Mesendoderm (in vitro differentiated cells): ENCODE data around the gene HESX1.

ENCODE experiments used
- DNase-seq: peaks from one replicate; pipeline ENCODE4 v3.0.0; 2013
- H2AK5ac ChIP-seq: 2 replicates; pipeline ENCODE4 v1.6.1; 2013; ENCODE audit warnings: low read length, inconsistent platforms
- H2BK120ac ChIP-seq: 2 replicates; pipeline ENCODE4 v1.6.1; 2013; ENCODE audit warnings: low read depth, mild to moderate bottlenecking, low read length, moderate library complexity, mixed read lengths
- H2BK15ac ChIP-seq: replicated peaks from 2 replicates; pipeline ENCODE4 v1.6.1; 2013; ENCODE audit warnings: low read depth, mild to moderate bottlenecking, moderate library complexity
- H2BK5ac ChIP-seq: 2 replicates; pipeline ENCODE4 v1.6.1; 2013; ENCODE audit warnings: low read length, inconsistent platforms
- H3K18ac ChIP-seq: 2 replicates; pipeline ENCODE4 v1.6.1; 2013; ENCODE audit warnings: mild to moderate bottlenecking, low read length, mixed read lengths
- H3K23ac ChIP-seq: one replicate; pipeline ENCODE4 v1.6.1; 2013; ENCODE audit warnings: low read length
- H3K27ac ChIP-seq: 2 replicates; pipeline ENCODE4 v1.5.1; 2013; ENCODE audit warnings: low read depth, mild to moderate bottlenecking, inconsistent platforms, low read length, moderate library complexity
- H3K27me3 ChIP-seq: 2 replicates; pipeline ENCODE4 v1.6.1; 2013; ENCODE audit warnings: low read length, control low read depth, mild to moderate bottlenecking, inconsistent platforms; ENCODE audit not compliant: insufficient read depth, poor library complexity
- H3K36me3 ChIP-seq: 2 replicates; pipeline ENCODE4 v1.6.1; 2013; ENCODE audit warnings: low read length, inconsistent platforms; ENCODE audit not compliant: control insufficient read depth, insufficient read depth
- H3K4ac ChIP-seq: one replicate; pipeline ENCODE4 v1.6.1; 2013; ENCODE audit warnings: low read depth, mild to moderate bottlenecking, low read length, moderate library complexity
- H3K4me1 ChIP-seq: 2 replicates; pipeline ENCODE4 v1.6.1; 2013; ENCODE audit warnings: low read depth, low read length, inconsistent platforms; ENCODE audit not compliant: control insufficient read depth
- H3K4me2 ChIP-seq: 2 replicates; pipeline ENCODE4 v1.6.1; 2013; ENCODE audit warnings: low read length
- H3K4me3 ChIP-seq: 2 replicates; pipeline ENCODE4 v1.5.1; 2013; ENCODE audit warnings: mild to moderate bottlenecking, low read length
- H3K56ac ChIP-seq: one replicate; pipeline ENCODE4 v1.6.1; 2013; ENCODE audit warnings: low read length
- H3K79me1 ChIP-seq: 2 replicates; pipeline ENCODE4 v1.6.1; 2013; ENCODE audit warnings: low read length, inconsistent platforms
- H3K79me2 ChIP-seq: 2 replicates; pipeline ENCODE4 v1.6.1; 2013; ENCODE audit warnings: mild to moderate bottlenecking, low read length; ENCODE audit not compliant: control insufficient read depth, insufficient read depth
- H3K9ac ChIP-seq: 2 replicates; pipeline ENCODE4 v1.6.1; 2013; ENCODE audit warnings: low read length, inconsistent platforms
- H4K5ac ChIP-seq: one replicate; pipeline ENCODE4 v1.6.1; 2013; ENCODE audit warnings: low read length
- H4K8ac ChIP-seq: one replicate; pipeline ENCODE4 v1.6.1; 2013; ENCODE audit warnings: low read depth, mild to moderate bottlenecking, control low read depth, low read length, moderate library complexity
- WGBS: extraction: QIAGEN DNeasy Blood & Tissue Kit; methylation state at CpG from one replicate; pipeline ENCODE4 v1.1.7; 2013; ENCODE audit warnings: low lambda C conversion rate, missing lambda C conversion rate; ENCODE audit not compliant: insufficient coverage; ENCODE audit errors: extremely low coverage; 5-methylcytosine and 5-hydroxymethylcytosine counted together

Gene HESX1

DNA sequence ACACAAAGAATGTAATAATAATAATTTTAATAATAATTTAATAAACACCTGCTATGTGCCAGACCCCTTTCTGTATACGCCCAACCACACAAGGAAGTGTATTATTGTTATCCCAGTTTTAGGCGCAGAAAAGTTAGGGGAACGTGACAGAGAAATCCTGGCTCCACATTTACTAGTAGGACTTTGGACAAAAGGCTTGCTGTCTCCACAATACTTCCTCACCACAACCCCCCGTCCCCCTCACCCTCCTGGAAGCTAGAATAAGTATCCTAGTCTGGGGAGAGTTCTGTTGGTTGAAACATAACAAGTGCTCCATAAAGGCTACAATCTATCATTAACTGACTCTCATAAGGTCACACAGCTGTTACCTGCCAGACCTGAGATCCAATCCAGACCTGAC lies 34.1 kb downstream of the HESX1 start:
- WGBS = no CpG with 5 or more reads among the region's 4 CpGs
- H3K4me3 ChIP-seq = no peak overlapping the region

GRCh38 chr3:57164657-57165573 lies 34.9 kb downstream of the HESX1 start, which contains the start of gene IL17RD:
IL17RD (minus strand) TSS chr3:57165353; CDS start chr3:57165286, 67 bp downstream.
- no peak within 1 kb of the TSS for H2BK15ac ChIP-seq
- peaks cover 42% of the 10 kb centered on the region for H3K4me1 ChIP-seq
- H2AK5ac ChIP-seq = peak within 1 kb of the TSS; percentile 0
- H3K27ac ChIP-seq = peak within 1 kb of the TSS; percentile 78
- H3K4me2 ChIP-seq = peak within 1 kb of the TSS; percentile 86
- WGBS = no CpG with 5 or more reads among the region's 98 CpGs
- H3K23ac ChIP-seq = peak within 1 kb of the TSS; percentile 83
- peaks cover 13% of the 10 kb centered on the region for H3K79me1 ChIP-seq
- H3K79me2 ChIP-seq = peaks cover 36% of the 10 kb centered on the region
- H3K4me3 ChIP-seq = peak within 1 kb of the TSS; percentile 70
- peak within 1 kb of the TSS; percentile 97 for H3K56ac ChIP-seq
- peak within 1 kb of the TSS; percentile 93 for H3K18ac ChIP-seq
- no peaks in the 10 kb centered on the region for H3K27me3 ChIP-seq
- DNase-seq = peak; percentile 88
- H4K5ac ChIP-seq = no peak within 1 kb of the TSS
- H3K4ac ChIP-seq = peak within 1 kb of the TSS; percentile 97
- peak within 1 kb of the TSS; percentile 82 for H2BK5ac ChIP-seq
- peak within 1 kb of the TSS; percentile 52 for H2BK120ac ChIP-seq
- H3K36me3 ChIP-seq = no peaks in the 10 kb centered on the region
- H4K8ac ChIP-seq = no peak within 1 kb of the TSS
- H3K9ac ChIP-seq = peak within 1 kb of the TSS; percentile 96

More for the DNA sequence above, 34.1 kb downstream of the HESX1 start:
- no peak overlapping the region for H4K5ac ChIP-seq
- no peak overlapping the region for H3K4me2 ChIP-seq
- H4K8ac ChIP-seq = no peak overlapping the region
- no peak overlapping the region for H3K9ac ChIP-seq
- H3K4me1 ChIP-seq = peaks cover 40% of the 10 kb centered on the region
- no peak overlapping the region for H3K18ac ChIP-seq
- H3K79me2 ChIP-seq = peaks cover 36% of the 10 kb centered on the region
- H2BK5ac ChIP-seq = no peak overlapping the region
- H3K36me3 ChIP-seq = no peaks in the 10 kb centered on the region
- no peak for DNase-seq
- H2BK15ac ChIP-seq = no peak overlapping the region
- H2AK5ac ChIP-seq = no peak overlapping the region
- no peaks in the 10 kb centered on the region for H3K27me3 ChIP-seq
- H2BK120ac ChIP-seq = no peak overlapping the region
- peaks cover 13% of the 10 kb centered on the region for H3K79me1 ChIP-seq
- H3K23ac ChIP-seq = no peak overlapping the region
- H3K4ac ChIP-seq = no peak overlapping the region
- no peak overlapping the region for H3K56ac ChIP-seq
- no peak overlapping the region for H3K27ac ChIP-seq

- Histone ChIP-seq H3K4me2 (peak overlapping the region; percentile 86), H4K5ac (no peak overlapping the region), H3K4me3 (peak overlapping the region; percentile 70), H3K79me2 (peaks cover 36% of the 10 kb centered on the region), H2AK5ac (no peak overlapping the region), H3K79me1 (peaks cover 13% of the 10 kb centered on the region), H3K4ac (peak overlapping the region; percentile 97), H3K23ac (peak overlapping the region; percentile 83), H2BK15ac (no peak overlapping the region), H3K9ac (peak overlapping the region; percentile 96), H4K8ac (no peak overlapping the region), H3K36me3 (no peaks in the 10 kb centered on the region), H2BK5ac (peak overlapping the region; percentile 21), H3K56ac (peak overlapping the region; percentile 97), H3K4me1 (peaks cover 45% of the 10 kb centered on the region), H3K27ac (peak overlapping the region; percentile 78), H3K27me3 (no peaks in the 10 kb centered on the region), H2BK120ac (peak overlapping the region; percentile 52), H3K18ac (peak overlapping the region; percentile 93)
- DNase-seq = peak; percentile 30
- no CpG with 5 or more reads among the region's 30 CpGs for WGBS
Measured at GRCh38 chr3:57164217-57164656, 35.5 kb downstream of the HESX1 start.

- Histone ChIP-seq H2BK120ac (peak overlapping the region; percentile 11), H3K9ac (peak overlapping the region; percentile 96), H4K8ac (no peak overlapping the region), H3K79me1 (peaks cover 13% of the 10 kb centered on the region), H3K18ac (peak overlapping the region; percentile 93), H3K4ac (no peak overlapping the region), H3K4me2 (peak overlapping the region; percentile 86), H3K36me3 (no peaks in the 10 kb centered on the region), H4K5ac (no peak overlapping the region), H3K27ac (peak overlapping the region; percentile 7), H3K56ac (peak overlapping the region; percentile 97), H2BK5ac (peak overlapping the region; percentile 21), H3K4me1 (peaks cover 42% of the 10 kb centered on the region), H3K4me3 (peak overlapping the region; percentile 70), H2BK15ac (no peak overlapping the region), H3K23ac (peak overlapping the region; percentile 32), H3K27me3 (no peaks in the 10 kb centered on the region), H2AK5ac (no peak overlapping the region), H3K79me2 (peaks cover 36% of the 10 kb centered on the region)
- no CpG with 5 or more reads among the region's 8 CpGs for WGBS
- DNase-seq = peak; percentile 41
Measured at GRCh38 chr3:57163751-57164150, 36.0 kb downstream of the HESX1 start.

DNA sequence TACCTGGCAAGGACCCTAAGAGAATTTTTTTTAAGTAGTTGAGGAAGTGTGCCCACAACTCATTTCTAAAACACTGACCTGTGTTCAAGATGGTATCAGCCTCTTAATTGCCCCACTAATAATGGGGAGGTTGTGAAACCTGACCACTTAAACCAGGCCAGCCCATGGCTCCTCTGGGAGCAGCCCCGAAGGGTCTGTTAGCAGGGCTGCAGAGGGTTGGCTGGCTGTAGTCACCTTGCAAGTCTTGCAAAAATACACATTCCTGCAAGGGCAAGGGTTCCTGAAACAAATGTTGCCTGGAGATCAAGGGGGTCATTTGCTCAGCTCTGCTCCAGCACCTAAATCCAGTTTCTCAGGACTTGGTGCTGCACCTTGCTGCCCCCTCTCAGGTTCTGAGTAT lies 37.9 kb downstream of the HESX1 start:
- H3K18ac ChIP-seq = peak overlapping the region; percentile 77
- H3K27ac ChIP-seq = peak overlapping the region; percentile 7
- H3K4me2 ChIP-seq = peak overlapping the region; percentile 60
- peak; percentile 39 for DNase-seq
- no peak overlapping the region for H2BK5ac ChIP-seq
- H3K36me3 ChIP-seq = no peaks in the 10 kb centered on the region
- peak overlapping the region; percentile 80 for H3K56ac ChIP-seq
- H3K9ac ChIP-seq = peak overlapping the region; percentile 41
- no peak overlapping the region for H4K5ac ChIP-seq
- H2AK5ac ChIP-seq = no peak overlapping the region
- H3K4ac ChIP-seq = no peak overlapping the region
- no peak overlapping the region for H4K8ac ChIP-seq
- no peak overlapping the region for H2BK15ac ChIP-seq
- no CpG with 5 or more reads among the region's 1 CpG for WGBS
- peaks cover 13% of the 10 kb centered on the region for H3K79me1 ChIP-seq
- peaks cover 50% of the 10 kb centered on the region for H3K79me2 ChIP-seq
- no peak overlapping the region for H3K23ac ChIP-seq
- H3K27me3 ChIP-seq = no peaks in the 10 kb centered on the region
- no peak overlapping the region for H3K4me3 ChIP-seq
- H3K4me1 ChIP-seq = peaks cover 50% of the 10 kb centered on the region
- no peak overlapping the region for H2BK120ac ChIP-seq
